H1 (cell line): ENCODE data around the gene RPUSD3. TPM values are rescaled to one million over a fixed set of nuclear protein-coding genes. Genes with fewer than 3 reads are reported as not detected.

Experiments used
- CBX8 ChIP-seq: fragments of 300-800, 300-1000 bp; sonication (generic); IDR thresholded peaks from 2 replicates; pipeline ENCODE4 v1.7.1; 2016; ENCODE audit warnings: low read depth, low read length, borderline replicate concordance
- CHD1 ChIP-seq: IDR thresholded peaks from 2 replicates; pipeline ENCODE4 v1.6.1; 2012; ENCODE audit warnings: low read depth, low read length, improper control_type of control experiment
- CHD7 ChIP-seq: fragments of 300-600 bp; sonication (generic); IDR thresholded peaks from 2 replicates; pipeline ENCODE4 v1.7.1; 2012; ENCODE audit warnings: low read length, moderate library complexity, mild to moderate bottlenecking, inconsistent platforms; ENCODE audit not compliant: insufficient replicate concordance
- EZH2 ChIP-seq: fragments of 200-600 bp; sonication (generic); IDR thresholded peaks from 2 replicates; pipeline ENCODE4 v1.7.1; 2012; ENCODE audit warnings: low read depth, mild to moderate bottlenecking, moderate library complexity, low read length, inconsistent platforms; ENCODE audit not compliant: severe bottlenecking
- NRF1 ChIP-seq: IDR thresholded peaks from 2 replicates; pipeline ENCODE4 v1.6.1; 2011; ENCODE audit warnings: mild to moderate bottlenecking, low read depth, low read length, improper control_type of control experiment
- RFX5 ChIP-seq: IDR thresholded peaks from 2 replicates; pipeline ENCODE4 v1.6.1; 2011; ENCODE audit warnings: low read depth, low read length, improper control_type of control experiment, borderline replicate concordance
- SIX5 ChIP-seq: IDR thresholded peaks from 2 replicates; pipeline ENCODE4 v1.6.1; 2011; ENCODE audit warnings: mild to moderate bottlenecking, low read depth, low read length
- TAF1 ChIP-seq: IDR thresholded peaks from 2 replicates; pipeline ENCODE4 v1.6.1; 2011; ENCODE audit warnings: mild to moderate bottlenecking, low read depth, low read length
- ZNF274 ChIP-seq: IDR thresholded peaks from 2 replicates; pipeline ENCODE4 v1.7.0; 2012; ENCODE audit warnings: low read length, borderline replicate concordance; ENCODE audit errors: extremely low read depth
- polyA plus RNA-seq, 7 experiments: library from polyadenylated mRNA; depleted of rRNA in 3 of 7; stranded (reverse) in 5 of 7; unstranded in 2 of 7; fragments of >200 nt in 5 of 7; fragments of 200-250 nt in 2 of 7; gene quantifications; 1 replicate in 5 of 7; 2 replicates in 1 of 7; 4 replicates in 1 of 7; pipeline versions ENCODE4 v1.2.1 to v1.2.3, GENCODE V29; 2011 to 2013; ENCODE audit warnings: missing spikeins in 2 of 7, mixed read lengths in 2 of 7
- total RNA-seq: library from RNA; stranded (reverse); fragmentation: NEBNext Ultra II Directional; extraction: Animal tissue kit (Norgen Biotek cat#: 25700); gene quantifications from 2 replicates; pipeline ENCODE4 v1.2.1, GENCODE V29; 2021

The RPUSD3 gene
- total and polyA plus RNA-seq, 2 of the 8 experiments (the other 6 are each of a cell fraction or from before 2014, with no cell fraction given), result 68.4 to 154 TPM

GRCh38 chr3:9864200-9864927 is 20.6 kb upstream of the RPUSD3 start (continued):
- no peak for TF ChIP-seq CHD7
- TF ChIP-seq SIX5, result no peak
- no peak for TF ChIP-seq NRF1
- TF ChIP-seq CHD1, result no peak
- no peak for TF ChIP-seq EZH2
- no peak for TF ChIP-seq TAF1
- TF ChIP-seq RFX5, result no peak
- no peak for TF ChIP-seq ZNF274
- TF ChIP-seq CBX8, result no peak
